C4-2B (cell line): ENCODE data around the gene KRI1.
"Not testable (repeated sequence)": the region's sequence is repeated elsewhere in the genome, so short reads cannot be mapped to it uniquely, and the experiment has no call there.

Experiments used
- H3K27ac ChIP-seq: fragments of 450-650 bp; 2 replicates; pipeline ENCODE4 v1.5.1; 2017
- ZFX ChIP-seq: fragments of 450-650 bp; IDR thresholded peaks from 2 replicates; pipeline ENCODE4 v1.6.1; 2017
- TF ChIP-seq, protein P1 (sequence below): fragments of 450-650 bp; conservative IDR thresholded peaks from 2 replicates; pipeline ENCODE4 v1.5.1; 2017; ENCODE audit warnings: mild to moderate bottlenecking

KRI1 gene

GRCh38 chr19:10552510-10553053 is 13.2 kb downstream of the KRI1 start:
- H3K27ac ChIP-seq, result no peak overlapping the region
- TF ChIP-seq, protein P1, sequence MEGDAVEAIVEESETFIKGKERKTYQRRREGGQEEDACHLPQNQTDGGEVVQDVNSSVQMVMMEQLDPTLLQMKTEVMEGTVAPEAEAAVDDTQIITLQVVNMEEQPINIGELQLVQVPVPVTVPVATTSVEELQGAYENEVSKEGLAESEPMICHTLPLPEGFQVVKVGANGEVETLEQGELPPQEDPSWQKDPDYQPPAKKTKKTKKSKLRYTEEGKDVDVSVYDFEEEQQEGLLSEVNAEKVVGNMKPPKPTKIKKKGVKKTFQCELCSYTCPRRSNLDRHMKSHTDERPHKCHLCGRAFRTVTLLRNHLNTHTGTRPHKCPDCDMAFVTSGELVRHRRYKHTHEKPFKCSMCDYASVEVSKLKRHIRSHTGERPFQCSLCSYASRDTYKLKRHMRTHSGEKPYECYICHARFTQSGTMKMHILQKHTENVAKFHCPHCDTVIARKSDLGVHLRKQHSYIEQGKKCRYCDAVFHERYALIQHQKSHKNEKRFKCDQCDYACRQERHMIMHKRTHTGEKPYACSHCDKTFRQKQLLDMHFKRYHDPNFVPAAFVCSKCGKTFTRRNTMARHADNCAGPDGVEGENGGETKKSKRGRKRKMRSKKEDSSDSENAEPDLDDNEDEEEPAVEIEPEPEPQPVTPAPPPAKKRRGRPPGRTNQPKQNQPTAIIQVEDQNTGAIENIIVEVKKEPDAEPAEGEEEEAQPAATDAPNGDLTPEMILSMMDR, result no peak
- no peak for TF ChIP-seq ZFX

DNA sequence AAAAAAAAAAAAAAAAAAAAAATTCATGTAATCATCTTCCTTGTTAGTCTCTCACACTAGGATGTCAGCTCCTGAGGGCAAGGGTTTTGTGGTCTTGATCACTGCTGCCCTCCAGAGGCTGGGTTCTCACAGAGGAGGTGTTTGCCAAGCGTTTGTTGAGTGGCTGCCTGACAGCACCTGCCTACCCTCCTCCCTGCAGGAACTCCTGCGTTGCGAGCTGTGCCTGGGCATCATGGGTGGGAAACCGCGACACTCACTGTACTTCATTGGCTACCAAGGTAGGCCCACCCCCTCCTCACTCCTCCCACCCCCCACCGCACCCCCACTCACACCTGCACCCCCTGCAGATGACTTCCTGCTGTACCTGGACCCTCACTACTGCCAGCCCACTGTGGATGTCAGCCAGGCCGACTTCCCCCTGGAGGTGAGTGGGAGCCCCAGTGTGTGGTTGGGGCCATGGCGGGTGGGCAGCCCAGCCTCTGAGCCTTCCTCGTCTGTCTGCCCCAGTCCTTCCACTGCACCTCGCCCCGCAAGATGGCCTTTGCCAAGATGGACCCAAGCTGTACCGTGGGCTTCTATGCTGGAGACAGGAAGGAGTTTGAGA is 14.0 kb downstream of the KRI1 start:
- TF ChIP-seq, protein P1, result no peak; the same call in 1 of the 2 replicates
- TF ChIP-seq ZFX, result no peak
- no peak overlapping the region for H3K27ac ChIP-seq

DNA sequence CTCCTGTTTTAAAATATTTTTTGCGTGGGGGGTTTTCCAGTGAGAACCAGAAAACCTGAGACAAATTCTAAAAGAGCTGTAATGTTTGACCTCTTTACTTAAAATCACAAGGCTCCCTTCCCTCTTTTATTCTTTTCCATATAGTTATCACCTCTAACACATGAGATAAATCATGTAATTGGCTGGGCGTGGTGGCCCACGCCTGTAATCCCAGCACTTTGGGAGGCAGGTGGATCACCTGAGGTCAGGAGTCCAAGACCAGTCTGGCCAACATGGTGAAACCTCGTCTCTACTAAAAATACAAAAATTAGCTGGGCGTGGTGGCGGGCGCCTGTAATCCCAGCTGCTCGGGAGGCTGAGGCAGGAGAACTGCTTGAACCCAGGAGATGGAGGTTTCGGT is 14.8 kb downstream of the KRI1 start:
- H3K27ac ChIP-seq, result not testable (repeated sequence)

DNA sequence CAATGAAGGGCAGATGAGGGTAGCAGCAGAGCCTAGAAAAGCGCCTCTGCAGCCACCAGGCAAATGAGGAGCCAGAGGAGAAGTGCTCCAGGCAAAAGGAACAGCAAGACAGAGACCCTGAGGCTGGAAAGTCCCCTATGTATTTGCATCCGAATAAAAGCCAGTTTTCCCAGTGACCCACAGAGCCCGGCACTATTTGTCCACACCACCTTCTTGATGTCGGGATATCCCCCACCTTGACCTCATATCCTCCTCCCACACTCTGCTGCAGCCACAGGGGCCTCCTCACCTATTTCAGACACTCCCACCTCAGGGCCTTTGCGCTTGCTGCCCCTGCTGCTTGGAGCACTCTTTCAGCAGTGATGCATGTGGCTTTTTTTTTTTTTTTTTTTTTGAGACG is 15.5 kb downstream of the KRI1 start:
- no peak overlapping the region for H3K27ac ChIP-seq
- no peak for TF ChIP-seq ZFX
- TF ChIP-seq, protein P1, result no peak

DNA sequence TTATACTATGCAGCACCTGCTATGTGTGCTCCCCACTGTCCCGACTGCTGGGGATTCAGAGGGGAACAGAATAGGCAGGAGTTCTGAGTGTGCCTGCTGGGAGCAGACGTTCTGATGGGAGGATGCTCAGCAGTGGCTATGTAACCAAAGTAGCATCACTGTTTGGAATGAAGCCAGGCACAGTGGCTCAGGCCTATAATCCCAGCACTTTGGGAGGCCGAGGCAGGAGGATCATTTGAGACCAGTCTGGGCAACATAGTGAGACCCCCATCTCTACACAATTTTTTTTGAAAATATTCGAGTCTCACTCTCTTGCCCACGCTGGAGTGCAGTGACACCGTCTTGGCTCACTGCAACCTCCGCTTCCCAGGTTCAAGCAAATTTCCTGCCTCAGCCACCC is 16.1 kb downstream of the KRI1 start:
- TF ChIP-seq, protein P1, result no peak
- no peak for TF ChIP-seq ZFX
- no peak overlapping the region for H3K27ac ChIP-seq

GRCh38 chr19:10548746-10549276 is 17.0 kb downstream of the KRI1 start:
- TF ChIP-seq, protein P1, result no peak
- TF ChIP-seq ZFX, result no peak
- H3K27ac ChIP-seq, result no peak overlapping the region

GRCh38 chr19:10546817-10547216 is 19.0 kb downstream of the KRI1 start:
- no peak overlapping the region for H3K27ac ChIP-seq

More at GRCh38 chr19:10546817-10547216, 19.0 kb downstream of the KRI1 start:
- no peak for TF ChIP-seq ZFX
- TF ChIP-seq, protein P1, result no peak
